ENCODE data around the gene BTBD1. TPM values are rescaled to one million over a fixed set of nuclear protein-coding genes. Genes with fewer than 3 reads are reported as not detected.
A peak's percentile ranks its signal among the peaks of the same experiment; 100 is the strongest.

Gene BTBD1
- total and polyA plus RNA-seq, 7 donors: 32.1 to 82.4 (median 64.2) TPM

DNA sequence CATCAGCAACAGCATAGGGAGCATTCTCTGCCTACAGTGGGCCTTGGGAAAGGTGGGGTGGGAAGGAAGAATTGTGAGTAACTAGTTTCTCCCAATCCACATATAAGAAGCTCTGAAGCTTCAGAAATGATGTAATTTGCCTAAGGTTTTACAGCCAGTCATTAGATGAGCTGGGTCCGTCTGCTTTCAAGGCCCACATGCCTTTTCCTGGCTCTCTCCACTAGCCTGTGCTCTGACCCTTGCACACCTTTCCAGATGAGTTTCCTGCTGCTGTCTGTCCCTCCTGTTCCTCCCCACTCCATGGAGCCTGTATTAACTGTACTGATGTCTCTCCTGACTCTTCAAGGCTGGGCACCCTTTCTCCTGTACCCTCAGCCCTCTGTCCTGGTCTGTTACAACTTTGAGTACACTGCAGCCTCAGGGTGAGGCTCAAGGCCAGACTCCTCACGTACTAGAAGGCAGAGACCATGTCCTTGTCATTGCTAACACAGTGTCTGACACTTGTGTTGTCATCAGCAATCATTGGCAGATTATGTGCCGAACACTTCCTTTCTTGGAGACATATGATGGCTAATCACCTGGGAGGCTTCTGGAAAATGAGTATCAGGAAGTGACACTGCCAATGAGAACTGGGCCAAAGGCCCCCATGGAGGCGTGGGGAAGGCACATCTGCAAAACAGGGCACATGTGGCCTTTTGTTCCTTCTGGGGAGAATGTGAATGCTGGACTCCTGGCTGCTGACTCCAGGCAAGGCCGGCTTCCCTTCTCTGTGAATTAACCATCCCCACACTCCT, 47.0 kb upstream of the BTBD1 start:
- Histone ChIP-seq H3K4me3 (no peak overlapping the region), H3K9me3 (no peaks in the 10 kb centered on the region), H3K27ac (peak overlapping the region in 1 of 4 donors; percentile 32), H3K4me1 (no peaks in the 10 kb centered on the region), H3K27me3 (peaks cover 0 to 14% (median 8%) of the 10 kb centered on the region in 3 donors), H3K36me3 (no peaks in the 10 kb centered on the region)
- TF ChIP-seq POLR2A (IDR thresholded peaks at IDR 0.05) (no peak), CTCF (IDR thresholded peaks at IDR 0.05) (no peak), POLR2AphosphoS5 (IDR thresholded peaks at IDR 0.05) (no peak), EP300 (IDR thresholded peaks at IDR 0.05) (no peak)
- intact Hi-C loops (cut with DNase I): no loop called here
- 68 to 81% methylated on average over 5 of the region's 5 CpGs for WGBS, 2 donors
- DNase-seq: no peak

DNA sequence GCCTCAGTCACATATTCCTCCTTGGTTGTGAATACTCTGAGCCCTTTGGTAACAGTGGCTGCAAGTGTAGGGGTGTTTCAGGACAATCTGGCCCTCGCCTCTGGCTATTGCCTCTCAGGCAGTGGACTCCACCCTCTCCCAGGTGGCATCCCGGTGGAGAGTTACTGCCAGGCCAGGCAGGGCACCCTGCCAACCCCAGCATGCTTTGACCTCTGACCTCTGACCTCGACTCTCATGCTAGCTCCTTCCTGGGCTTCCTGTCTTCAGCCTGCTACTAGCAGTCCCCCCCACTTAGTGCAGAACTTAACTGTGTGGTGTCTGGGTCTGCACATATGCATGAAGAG, 45.9 kb upstream of the BTBD1 start:
- no peak for TF ChIP-seq POLR2A (IDR thresholded peaks at IDR 0.05)
- no peak for TF ChIP-seq EP300 (IDR thresholded peaks at IDR 0.05)
- peak in 1 of 4 donors; percentile 13 for TF ChIP-seq POLR2AphosphoS5 (IDR thresholded peaks at IDR 0.05)
- peaks cover 0 to 6% (median 3%) of the 10 kb centered on the region in 4 donors for H3K4me1 ChIP-seq
- peak overlapping the region in 1 of 4 donors; percentile 32 for H3K27ac ChIP-seq
- H3K4me3 ChIP-seq: no peak overlapping the region
- H3K36me3 ChIP-seq: no peaks in the 10 kb centered on the region
- H3K27me3 ChIP-seq: peaks cover 0 to 25% (median 18%) of the 10 kb centered on the region in 3 donors
- H3K9me3 ChIP-seq: no peaks in the 10 kb centered on the region
- no peak for DNase-seq
- intact Hi-C loops (cut with DNase I): no loop called here
- 23 to 48% methylated on average over 3 of the region's 3 CpGs for WGBS, 2 donors

- Histone ChIP-seq H3K9me3 (no peaks in the 10 kb centered on the region), H3K36me3 (no peaks in the 10 kb centered on the region), H3K4me3 (no peak overlapping the region), H3K27me3 (peaks cover 5 to 30% (median 24%) of the 10 kb centered on the region in 3 donors), H3K27ac (peak overlapping the region in 2 of 4 donors; percentile 12 to 20), H3K4me1 (peaks cover 0 to 11% (median 8%) of the 10 kb centered on the region in 4 donors)
- no peak for DNase-seq
- intact Hi-C loops (cut with DNase I): no loop called here
- TF ChIP-seq POLR2AphosphoS5 (IDR thresholded peaks at IDR 0.05) (no peak), CTCF (IDR thresholded peaks at IDR 0.05) (no peak)
- 75 to 76% methylated on average over 8 of the region's 8 CpGs for WGBS, 2 donors
Observed at GRCh38 chr15:83112233-83112955, 45.3 kb upstream of the BTBD1 start.

- DNase-seq: no peak
- H3K36me3 ChIP-seq: no peaks in the 10 kb centered on the region
- no peak overlapping the region for H3K4me3 ChIP-seq
- intact Hi-C loops (cut with DNase I): no loop called here
- no peak for TF ChIP-seq EP300 (IDR thresholded peaks at IDR 0.05)
- TF ChIP-seq POLR2AphosphoS5 (IDR thresholded peaks at IDR 0.05): no peak
- no peak for TF ChIP-seq CTCF (IDR thresholded peaks at IDR 0.05)
- no peak for TF ChIP-seq POLR2A (IDR thresholded peaks at IDR 0.05)
- H3K9me3 ChIP-seq: no peaks in the 10 kb centered on the region
- H3K27me3 ChIP-seq: peaks cover 11 to 41% (median 27%) of the 10 kb centered on the region in 3 donors
- no peak overlapping the region for H3K27ac ChIP-seq
- peaks cover 0 to 19% (median 14%) of the 10 kb centered on the region in 4 donors for H3K4me1 ChIP-seq
- 96% methylated on average over 3 of the region's 3 CpGs for WGBS, 2 donors
Observed at GRCh38 chr15:83111149-83111548, 44.1 kb upstream of the BTBD1 start.

- no peak for TF ChIP-seq CTCF (IDR thresholded peaks at IDR 0.05)
- TF ChIP-seq POLR2A (IDR thresholded peaks at IDR 0.05): no peak
- TF ChIP-seq EP300 (IDR thresholded peaks at IDR 0.05): no peak
- no peak for TF ChIP-seq POLR2AphosphoS5 (IDR thresholded peaks at IDR 0.05)
- Histone ChIP-seq H3K36me3 (no peaks in the 10 kb centered on the region), H3K4me1 (peaks cover 0 to 19% (median 14%) of the 10 kb centered on the region in 4 donors), H3K27ac (no peak overlapping the region), H3K9me3 (no peaks in the 10 kb centered on the region), H3K4me3 (no peak overlapping the region), H3K27me3 (peaks cover 11 to 41% (median 27%) of the 10 kb centered on the region in 3 donors)
- 77 to 90% methylated on average over 3 of the region's 3 CpGs for WGBS, 2 donors
- intact Hi-C loops (cut with DNase I): no loop called here
- no peak for DNase-seq
Observed at GRCh38 chr15:83110381-83110780, 43.3 kb upstream of the BTBD1 start.
